Measurements from ENCODE around the gene LIN7C. TPM values are rescaled to one million over a fixed set of nuclear protein-coding genes. Genes with fewer than 3 reads are reported as not detected.

Gene LIN7C
- total RNA-seq, 4 donors from 2014 or later: 31.7 to 45.5 (median 42.6) TPM

- peak overlapping the region; percentile 97 for H3K27ac ChIP-seq
- no peaks in the 10 kb centered on the region for H3K9me3 ChIP-seq
- H3K4me3 ChIP-seq: peak overlapping the region; percentile 98
- DNase-seq (ENCODE audit: low spot score in 2 of 2): peak; percentile 71 to 81
- no peak for TF ChIP-seq POLR2A (IDR thresholded peaks at IDR 0.05)
- TF ChIP-seq, protein P1, sequence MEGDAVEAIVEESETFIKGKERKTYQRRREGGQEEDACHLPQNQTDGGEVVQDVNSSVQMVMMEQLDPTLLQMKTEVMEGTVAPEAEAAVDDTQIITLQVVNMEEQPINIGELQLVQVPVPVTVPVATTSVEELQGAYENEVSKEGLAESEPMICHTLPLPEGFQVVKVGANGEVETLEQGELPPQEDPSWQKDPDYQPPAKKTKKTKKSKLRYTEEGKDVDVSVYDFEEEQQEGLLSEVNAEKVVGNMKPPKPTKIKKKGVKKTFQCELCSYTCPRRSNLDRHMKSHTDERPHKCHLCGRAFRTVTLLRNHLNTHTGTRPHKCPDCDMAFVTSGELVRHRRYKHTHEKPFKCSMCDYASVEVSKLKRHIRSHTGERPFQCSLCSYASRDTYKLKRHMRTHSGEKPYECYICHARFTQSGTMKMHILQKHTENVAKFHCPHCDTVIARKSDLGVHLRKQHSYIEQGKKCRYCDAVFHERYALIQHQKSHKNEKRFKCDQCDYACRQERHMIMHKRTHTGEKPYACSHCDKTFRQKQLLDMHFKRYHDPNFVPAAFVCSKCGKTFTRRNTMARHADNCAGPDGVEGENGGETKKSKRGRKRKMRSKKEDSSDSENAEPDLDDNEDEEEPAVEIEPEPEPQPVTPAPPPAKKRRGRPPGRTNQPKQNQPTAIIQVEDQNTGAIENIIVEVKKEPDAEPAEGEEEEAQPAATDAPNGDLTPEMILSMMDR (IDR thresholded peaks at IDR 0.05): no peak
- peaks cover 48% of the 10 kb centered on the region for H3K4me1 ChIP-seq
- no peaks in the 10 kb centered on the region for H3K27me3 ChIP-seq
- H3K36me3 ChIP-seq: no peaks in the 10 kb centered on the region
- 0% methylated on average over 8 of the region's 79 CpGs for WGBS
Measured at GRCh38 chr11:27471589-27472397, 34.8 kb downstream of the LIN7C start.

DNA sequence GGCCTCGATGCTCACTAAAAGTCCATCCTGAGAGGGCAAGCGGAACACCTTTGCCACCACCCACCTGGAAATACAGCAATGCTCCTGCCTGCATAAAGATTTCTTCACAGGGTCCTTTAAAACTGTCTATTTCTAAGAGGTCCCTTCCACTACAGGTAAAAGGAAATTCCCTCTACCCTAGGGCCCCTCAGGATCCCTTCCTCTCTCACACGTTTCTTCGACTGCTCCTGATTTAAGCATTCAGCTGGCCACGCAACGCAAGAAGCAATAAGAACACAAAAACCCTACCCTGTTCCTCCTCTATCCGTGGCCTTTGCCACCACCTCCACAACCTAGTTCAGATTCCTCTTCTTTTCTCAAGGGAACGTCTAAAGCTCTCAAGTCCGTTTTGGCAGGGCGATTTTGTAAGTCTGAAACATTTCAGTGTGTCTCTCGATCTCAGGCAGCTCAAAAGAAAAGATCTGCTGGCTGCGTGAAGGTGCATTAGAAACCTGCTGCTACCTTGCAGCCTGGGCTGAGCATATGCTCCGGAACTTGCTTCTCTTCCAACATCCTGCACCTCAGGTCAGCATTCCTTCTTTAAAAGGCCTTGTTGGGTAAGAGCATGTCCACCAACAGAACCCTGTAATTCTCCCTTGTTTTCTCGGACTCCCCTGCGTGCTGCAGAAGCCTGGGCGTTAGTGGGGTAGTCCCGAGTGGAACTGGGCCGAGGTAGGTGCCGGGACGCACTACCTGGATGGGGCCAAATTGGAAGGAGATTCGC is 35.6 kb downstream of the LIN7C start:
- 34% methylated on average over 16 of the region's 21 CpGs for WGBS
- peak overlapping the region; percentile 98 for H3K4me3 ChIP-seq
- H3K27me3 ChIP-seq: no peaks in the 10 kb centered on the region
- H3K36me3 ChIP-seq: no peaks in the 10 kb centered on the region
- peak overlapping the region; percentile 97 for H3K27ac ChIP-seq
- H3K9me3 ChIP-seq: no peaks in the 10 kb centered on the region
- TF ChIP-seq EP300 (IDR thresholded peaks at IDR 0.05) (no peak), POLR2AphosphoS5 (IDR thresholded peaks at IDR 0.05) (no peak), POLR2A (IDR thresholded peaks at IDR 0.05) (no peak)
- TF ChIP-seq, protein P1 (IDR thresholded peaks at IDR 0.05): no peak
- peaks cover 55% of the 10 kb centered on the region for H3K4me1 ChIP-seq
- DNase-seq (ENCODE audit: low spot score in 2 of 2): no peak

DNA sequence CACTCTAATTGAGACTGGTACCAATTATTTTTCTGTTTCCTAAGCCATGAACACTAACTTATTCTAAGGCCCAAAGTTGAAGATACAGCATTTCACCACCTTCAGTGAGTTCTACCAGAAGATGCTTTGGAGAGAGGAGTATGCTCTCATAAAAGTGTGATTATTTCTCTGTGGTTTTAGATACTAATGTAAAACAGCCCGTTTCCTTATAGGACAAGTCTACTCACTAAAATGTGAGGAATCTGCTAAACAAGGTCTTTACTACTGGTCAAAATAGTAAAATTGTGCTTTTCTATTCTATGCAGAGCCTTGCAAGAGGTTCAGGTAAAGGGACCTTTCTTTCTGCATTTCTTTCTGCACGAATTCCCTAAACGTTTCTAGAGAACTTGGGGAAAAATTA is 36.4 kb downstream of the LIN7C start:
- DNase-seq (ENCODE audit: low spot score in 2 of 2): no peak
- H3K4me3 ChIP-seq: peak overlapping the region; percentile 98
- H3K27me3 ChIP-seq: no peaks in the 10 kb centered on the region
- H3K27ac ChIP-seq: peak overlapping the region; percentile 97
- no peaks in the 10 kb centered on the region for H3K9me3 ChIP-seq
- H3K4me1 ChIP-seq: peaks cover 63% of the 10 kb centered on the region
- H3K36me3 ChIP-seq: no peaks in the 10 kb centered on the region
- 35% methylated on average over 3 of the region's 3 CpGs for WGBS
- TF ChIP-seq, protein P1 (IDR thresholded peaks at IDR 0.05): no peak
- TF ChIP-seq EP300 (IDR thresholded peaks at IDR 0.05) (no peak), POLR2A (IDR thresholded peaks at IDR 0.05) (no peak)

- Histone ChIP-seq H3K4me3 (peak overlapping the region; percentile 98), H3K27ac (peak overlapping the region; percentile 97), H3K36me3 (no peaks in the 10 kb centered on the region), H3K4me1 (peaks cover 72% of the 10 kb centered on the region), H3K9me3 (no peaks in the 10 kb centered on the region), H3K27me3 (no peaks in the 10 kb centered on the region)
- TF ChIP-seq, protein P1 (IDR thresholded peaks at IDR 0.05): no peak
- TF ChIP-seq EP300 (IDR thresholded peaks at IDR 0.05) (no peak), POLR2AphosphoS5 (IDR thresholded peaks at IDR 0.05) (no peak), POLR2A (IDR thresholded peaks at IDR 0.05) (no peak)
- no peak for DNase-seq (ENCODE audit: low spot score in 2 of 2)
- WGBS: 62% methylated on average over 8 of the region's 8 CpGs
Measured at GRCh38 chr11:27468995-27469695, 37.4 kb downstream of the LIN7C start.
